HepG2 (cell line): Measurements from ENCODE around the gene TMEM47. TPM values are rescaled to one million over a fixed set of nuclear protein-coding genes. Genes with fewer than 3 reads are reported as not detected.

Source experiments
- ATAC-seq: fragments of 200-7000 bp; cut with Tn5 transposase; 3 replicates; pipeline ENCODE4 v1.9.1; 2020; ENCODE audit warnings: mild to moderate bottlenecking, moderate library complexity
- BruUV-seq: library from RNA; stranded (reverse); fragments of 400-500 nt; replicated peaks from 2 replicates; lab custom pipeline; 2021; lab: Mats Ljungman, UMichigan
- CTCF ChIA-PET: fragments of 300-600 bp; formaldehyde crosslinking; extraction: SDS; loops from one replicate; lab custom pipeline; 2021; ENCODE audit warnings: low total read pairs, inconsistent platforms, low intra/inter-chr PET ratio; lab: Yijun Ruan, JAX
- POLR2A ChIA-PET: fragments of 350-600 bp; sonication (Branson Sonifier 250); formaldehyde crosslinking; loops from one replicate; lab custom pipeline; 2020; ENCODE audit warnings: antibody characterized with exemption, inconsistent platforms; lab: Yijun Ruan, JAX
- DNase-seq: peaks from one replicate; pipeline ENCODE4 v3.0.0-alpha.2; 2015; ENCODE audit warnings: low spot score
- FAIRE-seq: peaks from 3 replicates; lab custom pipeline; 2011; peaks lifted over from hg19 to GRCh38; lab: Jason Lieb, UNC
- H2AFZ ChIP-seq: one replicate; pipeline ENCODE4 v1.6.1; 2011; ENCODE audit warnings: low read length, inconsistent platforms
- H3K27ac ChIP-seq: fragments of 300-600 bp; 3 replicates; pipeline ENCODE4 v1.8.0; 2011; ENCODE audit warnings: mixed run types, mild to moderate bottlenecking, mixed read lengths, low read length, inconsistent platforms; ENCODE audit not compliant: insufficient read depth; ENCODE audit errors: extremely low read length
- H3K27me3 ChIP-seq, 2 experiments: fragments of 200-600 bp in 1 of 2; 2 replicates in 1 of 2; 3 replicates in 1 of 2; pipeline versions ENCODE4 v1.6.0 to v1.8.0; 2011; ENCODE audit warnings: low read length in 2 of 2, mild to moderate bottlenecking in 2 of 2, moderate library complexity in 2 of 2, inconsistent platforms in 1 of 2; ENCODE audit not compliant: insufficient read depth in 2 of 2, control insufficient read depth in 1 of 2
- H3K36me3 ChIP-seq, 2 experiments: fragments of 200-600 bp in 1 of 2; replicated peaks in 1 of 2; 2 replicates in 1 of 2; 3 replicates in 1 of 2; pipeline versions ENCODE4 v1.5.1 to v1.8.0; 2011; ENCODE audit warnings: low read length in 2 of 2, inconsistent platforms in 1 of 2; ENCODE audit not compliant: insufficient read depth in 2 of 2, control insufficient read depth in 1 of 2
- H3K4me1 ChIP-seq: 2 replicates; pipeline ENCODE4 v1.5.1; 2012; ENCODE audit warnings: low read length, inconsistent platforms; ENCODE audit not compliant: insufficient read depth
- H3K4me2 ChIP-seq: 2 replicates; pipeline ENCODE4 v1.6.0; 2011; ENCODE audit warnings: low read depth, low read length, inconsistent platforms
- H3K4me3 ChIP-seq, 3 experiments: fragments of 200-600 bp in 1 of 3; sonication (generic), shearing (Covaris generic) in 1 of 3; replicated peaks in 1 of 3; 2 replicates each; pipeline ENCODE4 v1.5.1; 2011 to 2016; ENCODE audit warnings: low read length in 3 of 3, inconsistent platforms in 2 of 3, low read depth in 2 of 3, mild to moderate bottlenecking in 2 of 3, control low read depth in 1 of 3, mixed read lengths in 1 of 3; ENCODE audit not compliant: insufficient read depth in 1 of 3
- H3K79me2 ChIP-seq: one replicate; pipeline ENCODE4 v1.6.1; 2011; ENCODE audit warnings: low read length, inconsistent platforms; ENCODE audit not compliant: insufficient read depth
- H3K9ac ChIP-seq: 2 replicates; pipeline ENCODE4 v1.6.0; 2011; ENCODE audit warnings: mild to moderate bottlenecking, low read depth, low read length, inconsistent platforms; ENCODE audit not compliant: insufficient read depth
- H3K9me3 ChIP-seq: 2 replicates; pipeline ENCODE4 v1.5.1; 2012; ENCODE audit warnings: mild to moderate bottlenecking, low read length
- H4K20me1 ChIP-seq: 2 replicates; pipeline ENCODE4 v1.6.0; 2011; ENCODE audit warnings: inconsistent platforms, mild to moderate bottlenecking, low read length, moderate library complexity; ENCODE audit not compliant: insufficient read depth
- BCL6 ChIP-seq: IDR thresholded peaks from 2 replicates; pipeline ENCODE4 v1.6.1; 2016; ENCODE audit warnings: missing genetic modification reagents, missing compliant biosample characterization
- DR1 ChIP-seq: sonication (generic); formaldehyde crosslinking; IDR thresholded peaks from 2 replicates; pipeline ENCODE4 v1.8.0; 2021; ENCODE audit warnings: mild to moderate bottlenecking, missing genetic modification reagents, inconsistent platforms
- GABPB1 ChIP-seq: IDR thresholded peaks from 2 replicates; pipeline ENCODE4 v1.6.1; 2016; ENCODE audit warnings: mild to moderate bottlenecking, missing genetic modification reagents, moderate library complexity, missing compliant biosample characterization
- HDAC2 ChIP-seq: sonication (generic); formaldehyde crosslinking; IDR thresholded peaks from 2 replicates; pipeline ENCODE4 v1.4.0; 2020; ENCODE audit warnings: missing genetic modification reagents
- HNF1A ChIP-seq, 2 experiments: sonication (generic) in 1 of 2; formaldehyde crosslinking in 1 of 2; IDR thresholded peaks; 2 replicates each; pipeline versions ENCODE4 v1.4.0 to v1.6.1; 2016 to 2020; ENCODE audit warnings: borderline replicate concordance in 1 of 2, low read depth in 1 of 2, mild to moderate bottlenecking in 1 of 2, missing genetic modification reagents in 1 of 2
- MIXL1 ChIP-seq: IDR thresholded peaks from 2 replicates; pipeline ENCODE4 v1.6.1; 2016
- POLR2G ChIP-seq: fragments of 200-400 bp; formaldehyde crosslinking; IDR thresholded peaks from 2 replicates; pipeline ENCODE4 v1.6.1; 2018; ENCODE audit warnings: mild to moderate bottlenecking, low read depth, low read length, moderate library complexity
- RERE ChIP-seq: IDR thresholded peaks from 2 replicates; pipeline ENCODE4 v1.6.1; 2016; ENCODE audit warnings: low read depth, missing genetic modification reagents, missing compliant biosample characterization
- SNAI1 ChIP-seq: sonication (generic); formaldehyde crosslinking; IDR thresholded peaks from 2 replicates; pipeline ENCODE4 v1.5.0; 2020; ENCODE audit warnings: mild to moderate bottlenecking, missing genetic modification reagents, borderline replicate concordance
- ZBTB21 ChIP-seq: sonication (generic); formaldehyde crosslinking; IDR thresholded peaks from 2 replicates; pipeline ENCODE4 v1.4.0; 2020; ENCODE audit warnings: missing genetic modification reagents
- ZBTB49 ChIP-seq: sonication (generic); formaldehyde crosslinking; IDR thresholded peaks from 2 replicates; pipeline ENCODE4 v1.4.0; 2020; ENCODE audit warnings: missing genetic modification reagents, borderline replicate concordance
- ZNF33A ChIP-seq: sonication (generic); formaldehyde crosslinking; IDR thresholded peaks from 2 replicates; pipeline ENCODE4 v1.5.1; 2020; ENCODE audit warnings: missing genetic modification reagents, mild to moderate bottlenecking, moderate library complexity, borderline replicate concordance
- ZNF343 ChIP-seq: sonication (generic); formaldehyde crosslinking; IDR thresholded peaks from 2 replicates; pipeline ENCODE4 v1.4.0; 2020; ENCODE audit warnings: mild to moderate bottlenecking, missing genetic modification reagents
- ZNF720 ChIP-seq: sonication (generic); formaldehyde crosslinking; IDR thresholded peaks from 2 replicates; pipeline ENCODE4 v1.4.0; 2020; ENCODE audit warnings: missing genetic modification reagents
- WGBS: methylation state at CpG from one replicate; pipeline ENCODE4 v1.1.6; 2017; ENCODE audit warnings: low lambda C conversion rate; 5-methylcytosine and 5-hydroxymethylcytosine counted together
- in situ Hi-C: cut with HindIII; loops from 2 replicates; pipeline ENCODE4 v1.10.0; 2017; ENCODE audit warnings: low pct_unique_long_range_greater_than_20kb; ENCODE audit not compliant: extremely low pct_ligation_motif_present
- intact Hi-C: fragments of 100-400 bp; cut with micrococcal nuclease; formaldehyde crosslinking; loops from one replicate; pipeline ENCODE4 v1.10.0; 2022; ENCODE audit not compliant: unreplicated experiment
- polyA plus RNA-seq, 8 experiments: library from polyadenylated mRNA; depleted of rRNA in 3 of 8; stranded (reverse) in 7 of 8; unstranded in 1 of 8; fragments of >200 nt; fragmentation: Illumina TruSeq in 4 of 8; extraction: Trizol in 4 of 8; gene quantifications; 2 replicates each; pipeline versions ENCODE4 v1.2.1 to v1.2.3, GENCODE V29; 2011 to 2016; ENCODE audit warnings: low read depth in 4 of 8, missing spikeins in 1 of 8, mixed read lengths in 1 of 8; ENCODE audit not compliant: insufficient read depth in 1 of 8
- total RNA-seq, 5 experiments: library from RNA; depleted of rRNA; stranded (reverse); fragments of >200 nt; fragmentation: Illumina TruSeq; extraction: Trizol; gene quantifications; 2 replicates each; pipeline ENCODE4 v1.2.3, GENCODE V29; 2016; ENCODE audit warnings: low read depth in 1 of 5

Gene TMEM47
- total and polyA plus RNA-seq, 2 of the 13 experiments (the other 11 are each of a cell fraction or from before 2014, with no cell fraction given), result not detected

GRCh38 chrX:34656467-34656841, 631 bp downstream of the TMEM47 start:
- in situ Hi-C loops (no loop called here), intact Hi-C loops (no loop called here)
- CTCF ChIA-PET, result no interaction called here
- no peaks in the 10 kb centered on the region for H3K27me3 ChIP-seq
- FAIRE-seq (no peak), ATAC-seq (no peak), DNase-seq (no peak)
- BruUV-seq, result no TSS peak
- WGBS, result 34% methylated on average over 8 of the region's 27 CpGs
- H3K4me1 ChIP-seq, result no peaks in the 10 kb centered on the region
- no peak overlapping the region for H3K27ac ChIP-seq
- POLR2A ChIA-PET, result no interaction called here
- no peaks in the 10 kb centered on the region for H3K36me3 ChIP-seq
- no peak overlapping the region for H2AFZ ChIP-seq
- H3K4me3 ChIP-seq, result no peak overlapping the region
- no peak overlapping the region for H3K9ac ChIP-seq
- H3K9me3 ChIP-seq, result no peaks in the 10 kb centered on the region; the same call in 1 of the 2 replicates
- no peaks in the 10 kb centered on the region for H3K79me2 ChIP-seq
- no peaks in the 10 kb centered on the region for H4K20me1 ChIP-seq
- H3K4me2 ChIP-seq, result no peak overlapping the region
- no peak for TF ChIP-seq HDAC2 (CRISPR knock-in tag)
- TF ChIP-seq ZNF33A, result no peak
- no peak for TF ChIP-seq POLR2G
- no peak for TF ChIP-seq HNF1A (IDR thresholded peaks at IDR 0.05; ENCODE audit: low read depth)
- no peak for TF ChIP-seq HNF1A (CRISPR knock-in tag; IDR thresholded peaks at IDR 0.05; ENCODE audit: borderline replicate concordance)
- no peak for TF ChIP-seq ZNF343 (CRISPR knock-in tag)
- no peak for TF ChIP-seq ZBTB21 (CRISPR knock-in tag)
- no peak for TF ChIP-seq RERE (CRISPR knock-in tag)
- TF ChIP-seq GABPB1, result no peak
- no peak for TF ChIP-seq ZBTB49
- TF ChIP-seq MIXL1 (CRISPR knock-in tag), result no peak
- no peak for TF ChIP-seq DR1 (CRISPR knock-in tag)
- TF ChIP-seq ZNF720, result no peak
- no peak for TF ChIP-seq SNAI1 (CRISPR knock-in tag)
- no peak for TF ChIP-seq BCL6
